ENCODE data around the gene SGCE.

SGCE gene

DNA sequence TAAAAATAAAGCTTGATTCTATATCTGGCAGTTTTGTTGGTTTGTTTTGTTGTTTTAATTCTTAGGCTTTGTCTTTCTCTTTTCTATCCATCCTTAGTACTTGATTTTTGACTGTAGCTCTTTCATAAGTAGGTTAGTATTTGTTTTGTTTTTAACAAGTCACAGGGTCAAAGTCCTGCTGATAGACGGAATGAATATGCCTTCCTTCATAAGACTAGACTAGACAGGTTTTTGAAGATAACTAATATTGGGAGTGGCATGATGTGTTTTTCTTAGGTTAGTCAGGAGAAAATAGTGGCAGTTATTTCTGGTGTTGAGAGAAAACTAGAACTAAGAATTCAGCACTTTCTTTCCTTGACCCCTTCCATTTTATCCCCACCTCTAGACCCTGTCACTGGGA is 96.0 kb downstream of the SGCE start:
- no peak overlapping the region for H3K4me3 ChIP-seq (ENCODE audit: low read depth, low read length)
- no peak for TF ChIP-seq CTCF (IDR thresholded peaks at IDR 0.05; ENCODE audit: borderline replicate concordance, insufficient read depth, low read depth, low read length)

GRCh38 chr7:94557215-94557614 is 98.7 kb downstream of the SGCE start:
- TF ChIP-seq CTCF (IDR thresholded peaks at IDR 0.05; ENCODE audit: borderline replicate concordance, insufficient read depth, low read depth, low read length) = no peak
- H3K4me3 ChIP-seq (ENCODE audit: low read depth, low read length) = no peak overlapping the region

- no peak overlapping the region for H3K4me3 ChIP-seq (ENCODE audit: low read depth, low read length)
- no peak for TF ChIP-seq CTCF (IDR thresholded peaks at IDR 0.05; ENCODE audit: borderline replicate concordance, insufficient read depth, low read depth, low read length)
Measured at GRCh38 chr7:94556028-94556427, 99.9 kb downstream of the SGCE start.

DNA sequence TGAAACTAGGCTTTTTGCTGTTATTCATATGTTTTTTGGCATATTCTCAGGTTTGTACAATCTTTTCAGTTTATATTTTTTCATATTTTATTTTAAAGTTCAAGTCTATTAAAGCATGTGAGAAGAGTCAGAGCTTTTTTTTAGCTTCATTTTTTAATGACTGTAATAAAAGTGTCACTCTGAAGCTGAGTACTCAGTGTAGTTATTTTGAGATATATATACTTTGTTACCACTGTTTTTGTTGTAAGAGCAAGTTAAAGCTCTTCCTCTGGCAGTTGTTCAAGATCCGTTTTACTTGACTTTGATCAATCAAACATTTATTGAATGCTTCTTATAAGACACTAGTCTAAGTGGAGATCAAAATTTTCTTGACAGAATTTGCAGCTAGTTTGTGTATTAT is 108.8 kb downstream of the SGCE start:
- H3K4me3 ChIP-seq (ENCODE audit: low read depth, low read length) = no peak overlapping the region
- TF ChIP-seq CTCF (IDR thresholded peaks at IDR 0.05; ENCODE audit: borderline replicate concordance, insufficient read depth, low read depth, low read length) = no peak

DNA sequence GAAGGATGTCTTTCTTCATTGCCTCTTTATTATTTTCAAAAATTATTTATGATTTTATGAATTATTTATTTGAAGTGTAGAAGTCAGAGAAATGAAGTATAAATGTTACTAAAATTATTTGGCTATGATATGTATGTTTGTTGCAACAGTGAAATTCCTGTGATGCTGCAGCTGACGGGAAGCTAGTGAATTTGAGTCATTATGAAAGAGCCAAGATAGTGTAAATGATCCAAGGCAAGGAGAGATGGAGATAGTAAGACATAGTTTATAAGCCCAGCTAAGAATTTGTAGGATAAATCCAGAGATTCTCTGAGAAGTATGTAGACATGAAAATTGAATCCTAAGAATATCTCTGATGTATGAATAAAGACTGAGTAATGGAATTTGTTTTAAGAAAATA is 115.5 kb downstream of the SGCE start:
- H3K4me3 ChIP-seq (ENCODE audit: low read depth, low read length) = no peak overlapping the region
- TF ChIP-seq CTCF (IDR thresholded peaks at IDR 0.05; ENCODE audit: borderline replicate concordance, insufficient read depth, low read depth, low read length) = no peak
